ENCODE measurements around the gene ARHGEF25. TPM values are rescaled to one million over a fixed set of nuclear protein-coding genes. Genes with fewer than 3 reads are reported as not detected.

The ARHGEF25 gene
- total and polyA plus RNA-seq, 2 of the 13 experiments (the other 11 are each of a cell fraction or from before 2014, with no cell fraction given), result 11.5 to 12.5 TPM

DNA sequence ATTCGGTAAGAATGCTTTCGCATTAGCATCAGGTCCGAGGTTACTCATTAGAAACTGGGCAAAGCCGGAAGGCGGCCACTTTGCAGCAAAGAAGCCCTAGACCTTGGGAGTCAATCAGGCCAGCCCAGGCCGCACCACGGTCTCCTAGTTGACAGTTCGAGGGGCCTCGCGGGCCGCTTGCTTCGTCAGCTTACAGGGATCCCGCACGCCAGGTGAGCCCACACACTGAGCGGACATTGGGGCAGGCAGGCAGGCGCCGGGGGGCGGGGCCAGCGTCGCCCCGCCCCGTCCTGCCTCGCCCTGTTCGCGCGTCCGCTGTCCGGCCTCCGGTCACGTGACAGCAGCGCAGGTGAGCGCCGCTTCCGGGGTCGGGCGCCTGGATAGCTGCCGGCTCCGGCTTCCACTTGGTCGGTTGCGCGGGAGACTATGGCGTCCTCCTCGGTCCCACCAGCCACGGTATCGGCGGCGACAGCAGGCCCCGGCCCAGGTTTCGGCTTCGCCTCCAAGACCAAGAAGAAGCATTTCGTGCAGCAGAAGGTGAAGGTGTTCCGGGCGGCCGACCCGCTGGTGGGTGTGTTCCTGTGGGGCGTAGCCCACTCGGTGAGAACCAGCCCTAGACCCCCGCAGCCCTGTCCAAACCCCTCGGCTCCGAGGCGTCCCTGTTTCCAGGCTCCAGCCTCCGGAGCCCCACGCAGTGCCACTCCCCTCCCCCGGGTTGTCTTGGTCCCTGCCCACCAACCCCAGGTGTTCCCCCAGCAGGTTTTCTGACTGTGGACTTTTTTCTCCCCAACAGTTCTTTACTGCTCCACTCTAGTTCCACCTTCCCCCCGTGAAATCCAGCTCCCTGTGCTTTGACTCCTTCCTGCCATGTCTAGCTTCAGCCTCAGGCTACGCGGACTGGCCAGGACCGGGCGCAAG is 20.1 kb upstream of the ARHGEF25 start, which contains the start of gene PIP4K2C (continued):
- TF ChIP-seq, protein P1, sequence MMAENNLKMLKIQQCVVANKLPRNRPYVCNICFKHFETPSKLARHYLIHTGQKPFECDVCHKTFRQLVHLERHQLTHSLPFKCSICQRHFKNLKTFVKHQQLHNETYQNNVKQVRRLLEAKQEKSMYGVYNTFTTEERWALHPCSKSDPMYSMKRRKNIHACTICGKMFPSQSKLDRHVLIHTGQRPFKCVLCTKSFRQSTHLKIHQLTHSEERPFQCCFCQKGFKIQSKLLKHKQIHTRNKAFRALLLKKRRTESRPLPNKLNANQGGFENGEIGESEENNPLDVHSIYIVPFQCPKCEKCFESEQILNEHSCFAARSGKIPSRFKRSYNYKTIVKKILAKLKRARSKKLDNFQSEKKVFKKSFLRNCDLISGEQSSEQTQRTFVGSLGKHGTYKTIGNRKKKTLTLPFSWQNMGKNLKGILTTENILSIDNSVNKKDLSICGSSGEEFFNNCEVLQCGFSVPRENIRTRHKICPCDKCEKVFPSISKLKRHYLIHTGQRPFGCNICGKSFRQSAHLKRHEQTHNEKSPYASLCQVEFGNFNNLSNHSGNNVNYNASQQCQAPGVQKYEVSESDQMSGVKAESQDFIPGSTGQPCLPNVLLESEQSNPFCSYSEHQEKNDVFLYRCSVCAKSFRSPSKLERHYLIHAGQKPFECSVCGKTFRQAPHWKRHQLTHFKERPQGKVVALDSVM (CRISPR knock-in tag; IDR thresholded peaks at IDR 0.05), result no peak
- TF ChIP-seq ZNF333 (CRISPR knock-in tag; IDR thresholded peaks at IDR 0.05; ENCODE audit: borderline replicate concordance) (no peak), CENPBD1 (CRISPR knock-in tag; IDR thresholded peaks at IDR 0.05; ENCODE audit: borderline replicate concordance, low read depth) (no peak), CEBPB (IDR thresholded peaks at IDR 0.05; ENCODE audit: borderline replicate concordance, low read depth, low read length) (no peak), FOXO4 (CRISPR knock-in tag; conservative IDR thresholded peaks at IDR 0.05) (no peak), KLF9 (CRISPR knock-in tag; IDR thresholded peaks at IDR 0.05; ENCODE audit: low read depth) (no peak), DMTF1 (CRISPR knock-in tag; IDR thresholded peaks at IDR 0.05) (no peak), ZNF709 (CRISPR knock-in tag; IDR thresholded peaks at IDR 0.05) (no peak), TAF1 (CRISPR knock-in tag; IDR thresholded peaks at IDR 0.05) (peak; percentile 67), ZBTB38 (CRISPR knock-in tag; IDR thresholded peaks at IDR 0.05) (peak; percentile 39; the same call in 1 of the 2 replicates), NFIC (IDR thresholded peaks at IDR 0.05; ENCODE audit: low read length) (no peak), ZNF749 (CRISPR knock-in tag; IDR thresholded peaks at IDR 0.05; ENCODE audit: borderline replicate concordance) (no peak), PHF20 (CRISPR knock-in tag; IDR thresholded peaks at IDR 0.05) (peak; percentile 83)
- TF ChIP-seq, protein P2, sequence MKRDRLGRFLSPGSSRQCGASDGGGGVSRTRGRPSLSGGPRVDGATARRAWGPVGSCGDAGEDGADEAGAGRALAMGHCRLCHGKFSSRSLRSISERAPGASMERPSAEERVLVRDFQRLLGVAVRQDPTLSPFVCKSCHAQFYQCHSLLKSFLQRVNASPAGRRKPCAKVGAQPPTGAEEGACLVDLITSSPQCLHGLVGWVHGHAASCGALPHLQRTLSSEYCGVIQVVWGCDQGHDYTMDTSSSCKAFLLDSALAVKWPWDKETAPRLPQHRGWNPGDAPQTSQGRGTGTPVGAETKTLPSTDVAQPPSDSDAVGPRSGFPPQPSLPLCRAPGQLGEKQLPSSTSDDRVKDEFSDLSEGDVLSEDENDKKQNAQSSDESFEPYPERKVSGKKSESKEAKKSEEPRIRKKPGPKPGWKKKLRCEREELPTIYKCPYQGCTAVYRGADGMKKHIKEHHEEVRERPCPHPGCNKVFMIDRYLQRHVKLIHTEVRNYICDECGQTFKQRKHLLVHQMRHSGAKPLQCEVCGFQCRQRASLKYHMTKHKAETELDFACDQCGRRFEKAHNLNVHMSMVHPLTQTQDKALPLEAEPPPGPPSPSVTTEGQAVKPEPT (CRISPR knock-in tag; IDR thresholded peaks at IDR 0.05; ENCODE audit: low read depth), result 0 out of 2 replicates have a peak, but pooled peaks have one; percentile 41
- TF ChIP-seq, protein P3, sequence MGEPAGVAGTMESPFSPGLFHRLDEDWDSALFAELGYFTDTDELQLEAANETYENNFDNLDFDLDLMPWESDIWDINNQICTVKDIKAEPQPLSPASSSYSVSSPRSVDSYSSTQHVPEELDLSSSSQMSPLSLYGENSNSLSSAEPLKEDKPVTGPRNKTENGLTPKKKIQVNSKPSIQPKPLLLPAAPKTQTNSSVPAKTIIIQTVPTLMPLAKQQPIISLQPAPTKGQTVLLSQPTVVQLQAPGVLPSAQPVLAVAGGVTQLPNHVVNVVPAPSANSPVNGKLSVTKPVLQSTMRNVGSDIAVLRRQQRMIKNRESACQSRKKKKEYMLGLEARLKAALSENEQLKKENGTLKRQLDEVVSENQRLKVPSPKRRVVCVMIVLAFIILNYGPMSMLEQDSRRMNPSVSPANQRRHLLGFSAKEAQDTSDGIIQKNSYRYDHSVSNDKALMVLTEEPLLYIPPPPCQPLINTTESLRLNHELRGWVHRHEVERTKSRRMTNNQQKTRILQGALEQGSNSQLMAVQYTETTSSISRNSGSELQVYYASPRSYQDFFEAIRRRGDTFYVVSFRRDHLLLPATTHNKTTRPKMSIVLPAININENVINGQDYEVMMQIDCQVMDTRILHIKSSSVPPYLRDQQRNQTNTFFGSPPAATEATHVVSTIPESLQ (CRISPR knock-in tag; conservative IDR thresholded peaks at IDR 0.05), result no peak
- TF ChIP-seq, protein P4, sequence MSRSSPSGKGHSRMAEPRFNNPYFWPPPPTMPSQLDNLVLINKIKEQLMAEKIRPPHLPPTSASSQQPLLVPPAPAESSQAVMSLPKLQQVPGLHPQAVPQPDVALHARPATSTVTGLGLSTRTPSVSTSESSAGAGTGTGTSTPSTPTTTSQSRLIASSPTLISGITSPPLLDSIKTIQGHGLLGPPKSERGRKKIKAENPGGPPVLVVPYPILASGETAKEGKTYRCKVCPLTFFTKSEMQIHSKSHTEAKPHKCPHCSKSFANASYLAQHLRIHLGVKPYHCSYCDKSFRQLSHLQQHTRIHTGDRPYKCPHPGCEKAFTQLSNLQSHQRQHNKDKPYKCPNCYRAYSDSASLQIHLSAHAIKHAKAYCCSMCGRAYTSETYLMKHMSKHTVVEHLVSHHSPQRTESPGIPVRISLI (CRISPR knock-in tag; IDR thresholded peaks at IDR 0.05; ENCODE audit: borderline replicate concordance), result no peak
